GM18517 (cell line): ENCODE data around the gene IL11RA.

Source experiments
- ATAC-seq: cut with Tn5 transposase; IDR thresholded peaks from one replicate; pipeline ENCODE4 v1.9.1; 2021; ENCODE audit warnings: mild to moderate bottlenecking, moderate library complexity; ENCODE audit not compliant: unreplicated experiment

IL11RA gene

GRCh38 chr9:34651876-34652601 is at the start of gene IL11RA:
IL11RA (plus strand) TSS chr9:34652185; CDS start chr9:34655218, 3,033 bp downstream.
- no peak for ATAC-seq

- ATAC-seq, result peak; percentile 74
These were observed 48.3 kb upstream of the IL11RA start for GRCh38 chr9:34603610-34604231.

- ATAC-seq, result no peak
These were observed 45.8 kb upstream of the IL11RA start for GRCh38 chr9:34606190-34606589.

- ATAC-seq, result no peak
These were observed 45.1 kb upstream of the IL11RA start for GRCh38 chr9:34606905-34607304.

- ATAC-seq, result no peak
These were observed 44.7 kb upstream of the IL11RA start for GRCh38 chr9:34607331-34607730.

GRCh38 chr9:34610434-34611206 is 41.4 kb upstream of the IL11RA start:
- ATAC-seq, result no peak

GRCh38 chr9:34611251-34611810 is 40.7 kb upstream of the IL11RA start:
- no peak for ATAC-seq

GRCh38 chr9:34611811-34612787 is 39.9 kb upstream of the IL11RA start, which contains the start of gene RPP25L:
RPP25L (minus strand) TSS chr9:34612097; CDS start chr9:34611296, 801 bp downstream.
- ATAC-seq, result peak; percentile 69

GRCh38 chr9:34612788-34613390 is 39.1 kb upstream of the IL11RA start:
- ATAC-seq, result no peak

- ATAC-seq, result no peak
These were observed 36.9 kb upstream of the IL11RA start for GRCh38 chr9:34615132-34615531.

GRCh38 chr9:34620061-34620994 is 31.7 kb upstream of the IL11RA start, which contains the start of gene DCTN3:
DCTN3 (minus strand) TSS chr9:34620495; CDS start chr9:34620464, 31 bp downstream.
- ATAC-seq, result peak; percentile 99

- no peak for ATAC-seq
These were observed 28.4 kb upstream of the IL11RA start for GRCh38 chr9:34623374-34624235.

GRCh38 chr9:34624475-34625185 is 27.4 kb upstream of the IL11RA start:
- no peak for ATAC-seq

GRCh38 chr9:34625186-34625486 is 26.8 kb upstream of the IL11RA start:
- no peak for ATAC-seq

- ATAC-seq, result no peak
These were observed 24.0 kb upstream of the IL11RA start for GRCh38 chr9:34627716-34628655.
